Measurements from ENCODE around the gene GATA5.
A peak's percentile ranks its signal among the peaks of the same experiment; 100 is the strongest.
"Not testable (repeated sequence)": the region's sequence is repeated elsewhere in the genome, so short reads cannot be mapped to it uniquely, and the experiment has no call there.

The GATA5 gene

GRCh38 chr20:62505337-62506045, 29.7 kb upstream of the GATA5 start:
- DNase-seq (ENCODE audit: low read depth in 2 of 2) = no peak

GRCh38 chr20:62504323-62504722, 28.5 kb upstream of the GATA5 start:
- DNase-seq (ENCODE audit: low read depth in 2 of 2) = no peak

- DNase-seq (ENCODE audit: low read depth in 2 of 2) = no peak
Observed at GRCh38 chr20:62503401-62504178, 27.8 kb upstream of the GATA5 start.

- no peak for DNase-seq (ENCODE audit: low read depth in 2 of 2)
Observed at GRCh38 chr20:62502496-62503095, 26.8 kb upstream of the GATA5 start.

DNA sequence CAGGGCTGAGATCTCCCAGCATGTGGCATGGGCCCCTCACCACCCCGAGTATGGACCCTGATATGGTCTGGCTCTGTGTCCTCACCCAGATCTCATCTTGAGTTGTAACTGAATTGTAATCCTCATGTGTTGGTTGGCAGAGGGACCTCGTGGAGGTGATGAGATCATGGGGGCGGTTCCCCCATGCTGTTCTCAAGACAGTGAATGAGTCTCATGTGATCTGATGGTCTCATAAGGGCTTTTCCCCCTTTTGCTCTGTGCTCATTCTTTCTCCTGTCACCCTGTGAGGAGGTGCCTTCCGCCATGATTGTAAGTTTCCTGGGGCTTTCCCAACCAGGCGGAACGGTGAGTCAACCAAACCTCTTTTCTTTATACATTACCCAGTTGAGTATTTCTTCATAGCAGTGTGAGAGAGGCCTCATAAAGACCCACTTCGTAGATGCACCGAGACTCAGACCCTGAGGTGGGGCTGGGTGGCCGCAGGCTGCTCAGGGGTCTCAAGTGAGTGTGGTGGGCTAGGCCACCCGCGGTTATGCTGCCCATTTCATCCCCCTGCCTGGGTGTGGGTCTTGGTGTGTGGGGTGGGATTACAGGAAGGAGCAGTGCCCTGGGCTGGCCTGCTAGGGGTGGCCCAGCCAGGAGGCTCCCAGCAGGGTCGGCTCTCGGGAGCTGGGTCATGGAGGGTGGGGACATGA, 26.2 kb upstream of the GATA5 start:
- peak; percentile 51 to 64 for DNase-seq (ENCODE audit: low read depth in 2 of 2)

DNA sequence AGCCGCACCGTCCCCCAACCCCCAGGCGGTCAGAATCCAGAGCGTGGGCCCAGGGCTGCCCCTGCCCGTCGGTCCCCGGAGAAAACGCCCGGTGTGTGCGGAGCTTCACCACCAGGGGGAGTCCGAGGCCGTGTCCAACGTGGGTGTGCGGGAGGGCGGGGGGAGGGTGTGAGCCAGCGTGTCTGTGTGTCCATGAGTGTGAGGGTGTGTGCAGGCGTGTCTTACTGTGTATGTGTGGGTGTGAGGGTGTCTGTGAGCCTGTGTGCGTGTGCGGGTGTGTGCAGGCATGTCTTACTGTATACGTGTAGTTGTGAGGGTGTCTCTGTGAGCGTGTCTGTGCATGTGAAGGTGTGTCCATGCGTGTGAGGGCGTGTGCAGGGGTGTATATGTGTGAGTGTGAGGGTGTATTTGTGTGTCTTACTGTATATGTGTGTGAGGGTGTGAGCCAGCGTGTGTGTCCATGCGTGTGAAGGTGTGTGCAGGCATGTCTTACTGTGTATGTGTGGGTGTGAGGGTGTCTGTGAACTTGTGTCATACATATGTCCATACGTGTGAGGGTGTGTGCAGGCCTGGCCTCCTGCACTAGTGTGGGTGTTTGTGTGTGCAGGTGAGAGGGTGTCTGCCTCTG, 24.6 kb upstream of the GATA5 start:
- peak; percentile 76 to 78 for DNase-seq (ENCODE audit: low read depth in 2 of 2)

GRCh38 chr20:62499758-62500236, 24.0 kb upstream of the GATA5 start:
- no peak for DNase-seq (ENCODE audit: low read depth in 2 of 2)

- DNase-seq (ENCODE audit: low read depth in 2 of 2) = no peak
Observed at GRCh38 chr20:62498874-62499273, 23.1 kb upstream of the GATA5 start.

- DNase-seq (ENCODE audit: low read depth in 2 of 2) = peak in 1 of 2 donors; percentile 32
Observed at GRCh38 chr20:62496568-62497218, 20.9 kb upstream of the GATA5 start.

DNA sequence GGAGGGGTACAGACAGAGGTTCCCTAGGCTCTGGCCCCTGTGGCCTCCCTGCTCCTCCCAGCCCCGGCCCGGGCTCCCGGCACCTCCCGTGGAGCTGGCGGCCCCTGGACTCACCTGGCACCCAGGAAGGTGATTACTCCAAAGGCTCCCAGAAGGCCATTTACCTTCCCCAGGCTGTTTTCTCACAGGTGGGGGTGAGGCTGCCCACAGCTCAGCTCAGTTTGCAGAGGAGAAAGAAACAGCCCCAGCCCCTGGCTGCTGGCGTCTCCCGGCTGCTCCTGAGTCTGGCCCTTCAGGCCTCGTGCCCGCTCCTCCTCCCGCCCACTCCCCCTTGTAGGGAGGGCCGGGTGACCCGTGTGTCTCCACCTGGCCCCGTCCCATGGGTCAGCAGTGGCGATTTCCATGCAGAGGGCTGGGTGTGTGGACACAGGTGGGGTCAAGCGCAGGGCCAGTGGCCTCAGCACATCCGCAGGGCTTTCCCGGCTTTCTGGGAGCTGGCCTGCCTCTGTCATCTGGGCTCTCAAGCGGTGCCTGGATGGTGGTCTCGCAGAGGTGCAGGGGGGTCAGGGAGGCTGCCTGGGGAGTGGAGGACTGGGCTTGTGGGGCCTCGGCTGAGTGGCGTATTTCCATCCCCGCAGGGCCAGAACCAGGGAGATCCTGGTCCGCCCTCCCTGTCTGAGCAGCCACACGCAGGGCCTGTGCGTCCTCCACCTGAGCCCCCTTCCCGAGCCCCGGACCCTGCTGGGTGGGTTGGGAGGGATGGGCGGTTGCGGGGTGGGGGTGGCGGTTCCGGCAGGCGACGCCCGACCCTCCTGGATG, 20.2 kb upstream of the GATA5 start:
- DNase-seq (ENCODE audit: low read depth in 2 of 2) = no peak

DNA sequence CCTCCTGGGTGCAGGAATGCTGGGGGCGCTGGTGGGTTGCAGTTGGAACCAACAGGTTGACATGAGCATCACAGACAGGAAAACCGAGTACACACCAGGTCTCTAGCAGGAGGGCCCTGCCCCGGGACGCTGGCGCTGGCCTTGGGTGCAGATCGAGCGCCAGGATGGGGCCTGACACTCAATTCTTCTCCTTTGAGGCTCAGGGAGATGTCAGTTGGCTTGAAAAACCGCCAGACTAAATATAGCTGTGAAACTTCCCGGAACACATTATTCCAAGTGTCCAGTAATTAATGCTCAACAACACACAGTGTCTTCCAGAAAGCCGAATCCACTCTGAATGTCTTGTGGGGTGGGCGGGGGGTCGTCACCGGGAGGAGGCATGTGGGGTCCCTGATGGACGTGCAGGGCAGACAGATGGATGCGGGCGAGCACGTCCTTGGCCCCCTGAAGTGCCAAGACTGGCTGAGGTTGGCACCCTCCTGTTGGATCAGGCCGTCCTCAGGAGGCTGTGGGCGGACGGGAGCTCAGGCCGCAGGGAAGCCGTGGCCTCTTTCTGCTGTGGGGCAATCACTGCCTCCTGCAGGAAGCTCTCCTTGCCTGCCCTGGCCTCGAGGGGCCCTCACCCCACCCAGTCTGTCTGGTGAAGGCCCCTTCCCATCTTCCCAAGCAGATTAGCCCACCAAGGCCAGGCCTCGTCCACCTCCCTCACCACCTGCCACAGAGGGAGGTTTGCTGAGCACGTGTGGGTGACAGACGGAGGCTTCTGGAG, 19.4 kb upstream of the GATA5 start:
- DNase-seq (ENCODE audit: low read depth in 2 of 2) = no peak

GRCh38 chr20:62494537-62494936, 18.7 kb upstream of the GATA5 start:
- DNase-seq (ENCODE audit: low read depth in 2 of 2) = no peak

DNA sequence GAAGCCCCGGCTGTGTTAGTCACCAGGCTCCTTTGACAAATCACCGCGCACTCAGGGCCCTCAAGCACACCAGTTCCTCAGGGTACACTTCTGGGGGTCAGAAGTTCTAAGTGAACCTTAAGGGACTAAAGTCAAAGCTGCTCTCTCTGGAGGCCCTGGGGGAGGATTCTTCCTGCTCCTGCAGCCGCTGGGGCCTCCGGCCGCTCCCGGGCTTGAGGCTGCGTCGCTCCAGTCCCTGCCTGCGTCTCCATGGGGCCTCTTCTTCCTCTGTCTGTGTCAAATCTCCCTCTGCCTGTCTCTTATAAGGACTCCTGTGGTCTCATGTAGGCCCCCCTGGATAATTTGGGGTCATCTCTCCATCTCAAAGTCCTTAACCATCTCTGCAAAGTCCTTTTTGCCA, 18.1 kb upstream of the GATA5 start:
- DNase-seq (ENCODE audit: low read depth in 2 of 2) = no peak

DNA sequence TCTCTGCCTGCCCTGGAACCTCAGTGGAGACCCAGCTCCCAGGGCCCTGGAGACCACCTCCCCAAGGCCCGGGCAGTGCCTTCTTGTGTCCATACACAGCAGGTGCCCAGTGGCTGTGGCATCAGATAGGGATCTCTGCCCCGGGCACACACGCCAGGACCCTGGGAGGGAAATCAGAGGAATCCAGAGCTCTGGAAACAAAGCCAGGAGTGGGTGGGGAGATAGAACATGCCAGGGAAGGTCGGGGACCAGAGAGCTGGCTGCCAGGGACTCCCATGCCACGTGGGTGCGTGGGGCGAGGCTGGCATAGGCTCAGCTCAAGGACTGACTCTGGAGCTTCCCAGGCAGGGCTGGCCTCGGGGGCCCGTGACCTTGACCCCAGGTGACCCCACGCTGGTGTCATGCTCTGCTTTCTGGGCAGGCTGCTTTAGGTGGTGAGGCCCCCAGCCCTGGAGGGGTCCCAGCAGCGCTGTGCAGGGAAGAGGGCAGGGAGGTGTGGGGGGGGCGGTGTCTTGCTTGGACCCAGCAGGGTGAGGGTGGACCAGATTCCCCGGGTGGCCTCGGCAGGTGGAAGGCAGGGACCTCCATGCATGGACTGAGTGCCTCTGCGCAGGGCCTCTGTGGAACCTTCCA, 17.6 kb upstream of the GATA5 start:
- DNase-seq (ENCODE audit: low read depth in 2 of 2) = no peak

- no peak for DNase-seq (ENCODE audit: low read depth in 2 of 2)
Observed at GRCh38 chr20:62492711-62493110, 16.9 kb upstream of the GATA5 start.

DNA sequence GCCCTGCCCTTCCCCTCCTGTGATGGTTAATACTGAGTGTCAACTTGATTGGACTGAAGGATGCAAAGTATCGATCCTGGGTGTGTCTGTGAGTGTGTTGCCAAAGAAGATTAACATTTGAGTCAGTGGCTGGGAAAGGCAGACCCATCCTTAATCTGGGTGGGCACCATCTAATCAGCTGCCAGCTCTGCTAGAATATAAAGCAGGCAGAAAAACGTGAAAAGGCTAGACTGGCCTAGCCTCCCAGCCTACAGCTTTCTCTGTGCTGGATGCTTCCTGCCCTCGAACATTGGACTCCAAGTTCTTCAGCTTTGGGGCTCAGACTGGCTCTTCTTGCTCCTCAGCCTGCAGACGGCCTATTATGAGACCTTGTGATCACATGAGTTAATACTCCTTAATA, 15.0 kb upstream of the GATA5 start:
- not testable (repeated sequence) for DNase-seq (ENCODE audit: low read depth in 2 of 2)

- no peak for DNase-seq (ENCODE audit: low read depth in 2 of 2)
Observed at GRCh38 chr20:62489932-62490263, 14.1 kb upstream of the GATA5 start.

DNA sequence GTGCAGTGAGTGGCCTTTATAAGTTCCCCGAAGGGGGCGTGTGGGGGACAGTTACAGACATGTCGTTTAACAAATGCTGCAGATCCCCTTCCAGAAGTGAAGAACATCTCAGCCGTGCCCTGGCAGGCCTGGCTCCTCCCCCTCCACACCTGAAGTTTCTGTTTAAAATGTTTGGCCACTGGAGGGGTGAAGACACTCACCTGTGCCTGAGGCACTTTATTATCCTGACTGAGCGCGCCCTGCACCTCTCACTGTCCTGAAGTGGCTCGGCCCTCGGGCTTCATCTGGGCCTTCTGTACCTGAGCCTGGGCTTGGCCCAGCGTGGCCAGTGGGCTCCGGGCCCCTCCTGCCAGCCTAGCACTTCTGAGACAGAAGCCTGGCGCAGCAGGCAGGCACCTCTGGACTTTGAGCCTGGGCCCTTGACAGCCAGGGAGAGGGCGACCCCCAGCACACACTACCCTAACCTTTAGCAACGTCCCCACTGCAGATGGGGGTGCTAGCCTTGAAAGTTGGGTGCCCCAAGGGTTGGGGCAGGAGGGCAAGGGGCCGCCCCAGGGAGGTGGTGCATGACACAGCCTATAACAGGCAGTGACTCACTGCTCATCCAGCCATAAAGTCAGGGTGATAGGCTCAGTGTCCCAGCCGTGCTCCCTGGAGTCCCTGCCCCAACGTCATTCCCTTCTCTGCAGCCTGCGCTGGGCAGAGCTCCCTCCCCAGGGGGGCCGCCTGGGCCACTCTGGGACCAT, 13.6 kb upstream of the GATA5 start:
- no peak for DNase-seq (ENCODE audit: low read depth in 2 of 2)
